SK-N-SH (cell line): ENCODE results near the gene COMT. TPM values are rescaled to one million over a fixed set of nuclear protein-coding genes. Genes with fewer than 3 reads are reported as not detected.

Experiments
- CTCF ChIA-PET: fragments of 300-600, 350-600 bp; formaldehyde crosslinking; extraction: SDS; loops from one replicate; lab custom pipeline; 2021; lab: Yijun Ruan, JAX
- POLR2A ChIA-PET: fragments of 350-600 bp; sonication (Branson Sonifier 250); formaldehyde crosslinking; extraction: SDS; loops from one replicate; lab custom pipeline; 2020; ENCODE audit warnings: antibody characterized with exemption, inconsistent platforms; lab: Yijun Ruan, JAX
- DNase-seq: peaks from one replicate; pipeline ENCODE4 v3.0.0; 2012
- H2AFZ ChIP-seq: fragments of 200-600 bp; sonication (generic); 2 replicates; pipeline ENCODE4 v1.8.1; 2016; ENCODE audit warnings: antibody characterized with exemption, mild to moderate bottlenecking, low read depth
- H3F3A ChIP-seq: fragments of 200-600 bp; sonication (generic); replicated peaks from 2 replicates; pipeline ENCODE3; 2016; ENCODE audit warnings: antibody characterized with exemption, mild to moderate bottlenecking; ENCODE audit not compliant: insufficient read depth
- H3K27ac ChIP-seq, 2 experiments: fragments of 200-500 bp in 1 of 2; fragments of 200-600 bp in 1 of 2; sonication (Bioruptor generic) in 1 of 2; sonication (generic), shearing (Covaris generic) in 1 of 2; 2 replicates each; pipeline versions ENCODE4 v1.5.1 to v1.6.1; 2014 to 2016; ENCODE audit warnings: low read depth in 2 of 2, inconsistent platforms in 1 of 2, low read length in 1 of 2, mild to moderate bottlenecking in 1 of 2, mixed read lengths in 1 of 2
- H3K27me3 ChIP-seq: fragments of 200-600 bp; sonication (generic), shearing (Covaris generic); 2 replicates; pipeline ENCODE4 v1.6.1; 2016; ENCODE audit warnings: mixed run types; ENCODE audit not compliant: insufficient read depth
- H3K36me3 ChIP-seq, 2 experiments: fragments of 200-500 bp in 1 of 2; fragments of 200-600 bp in 1 of 2; sonication (Bioruptor generic) in 1 of 2; sonication (generic) in 1 of 2; replicated peaks in 1 of 2; 2 replicates each; pipeline versions ENCODE3 to v1.5.1; 2014 to 2016; ENCODE audit warnings: low read length in 1 of 2, mild to moderate bottlenecking in 1 of 2; ENCODE audit not compliant: insufficient read depth in 2 of 2, control insufficient read depth in 1 of 2
- H3K4me1 ChIP-seq, 2 experiments: fragments of 200-500 bp in 1 of 2; fragments of 200-600 bp in 1 of 2; sonication (Bioruptor generic) in 1 of 2; sonication (generic), shearing (Covaris generic) in 1 of 2; 2 replicates each; pipeline versions ENCODE4 v1.5.1 to v1.6.1; 2014 to 2016; ENCODE audit warnings: low read depth in 1 of 2, low read length in 1 of 2, mixed run types in 1 of 2; ENCODE audit not compliant: insufficient read depth in 2 of 2, control insufficient read depth in 1 of 2
- H3K4me2 ChIP-seq: fragments of 200-600 bp; sonication (generic), shearing (Covaris generic); 2 replicates; pipeline ENCODE4 v1.6.1; 2017; ENCODE audit warnings: mixed run types
- H3K4me3 ChIP-seq, 2 experiments: fragments of 200-500 bp in 1 of 2; fragments of 200-600 bp in 1 of 2; sonication (Bioruptor generic) in 1 of 2; sonication (generic), shearing (Covaris generic) in 1 of 2; 2 replicates each; pipeline versions ENCODE4 v1.5.1 to v1.8.1; 2014 to 2016; ENCODE audit warnings: low read depth in 2 of 2, inconsistent platforms in 1 of 2, low read length in 1 of 2, mild to moderate bottlenecking in 1 of 2, mixed read lengths in 1 of 2, moderate library complexity in 1 of 2
- H3K79me2 ChIP-seq: fragments of 200-600 bp; sonication (generic); 2 replicates; pipeline ENCODE4 v1.8.1; 2017; ENCODE audit warnings: mild to moderate bottlenecking; ENCODE audit not compliant: insufficient read depth
- H3K9ac ChIP-seq: fragments of 200-600 bp; sonication (generic); 2 replicates; pipeline ENCODE4 v1.6.1; 2017; ENCODE audit warnings: mixed run types
- H3K9me2 ChIP-seq: fragments of 200-600 bp; sonication (generic); 2 replicates; pipeline ENCODE4 v1.6.1; 2017; ENCODE audit warnings: mixed run types
- H3K9me3 ChIP-seq: fragments of 200-600 bp; sonication (generic); 2 replicates; pipeline ENCODE4 v1.6.1; 2017; ENCODE audit warnings: mixed run types, mild to moderate bottlenecking, moderate library complexity
- H4K20me1 ChIP-seq: fragments of 200-600 bp; sonication (generic); 2 replicates; pipeline ENCODE4 v1.6.1; 2017; ENCODE audit warnings: mild to moderate bottlenecking, mixed run types; ENCODE audit not compliant: insufficient read depth
- GABPA ChIP-seq: IDR thresholded peaks from 2 replicates; pipeline ENCODE4 v1.4.0; 2012; ENCODE audit warnings: low read depth, mild to moderate bottlenecking
- JUND ChIP-seq: IDR thresholded peaks from 2 replicates; pipeline ENCODE4 v1.4.0; 2012
- MEF2A ChIP-seq: IDR thresholded peaks from 2 replicates; pipeline ENCODE4 v1.4.0; 2012; ENCODE audit warnings: low read depth, borderline replicate concordance
- NFIC ChIP-seq: IDR thresholded peaks from 2 replicates; pipeline ENCODE4 v1.4.0; 2012; ENCODE audit warnings: borderline replicate concordance
- POLR2AphosphoS5 ChIP-seq: IDR thresholded peaks from 2 replicates; pipeline ENCODE4 v1.6.1; 2012; ENCODE audit warnings: low read depth, low read length
- RCOR1 ChIP-seq: fragments of 150-350 bp; IDR thresholded peaks from 2 replicates; pipeline ENCODE4 v1.6.1; 2017; ENCODE audit warnings: antibody characterized with exemption, low read length
- RFX5 ChIP-seq: IDR thresholded peaks from 2 replicates; pipeline ENCODE4 v1.6.1; 2012; ENCODE audit warnings: mild to moderate bottlenecking, improper control_type of control experiment, low read length
- YY1 ChIP-seq: IDR thresholded peaks from 2 replicates; pipeline ENCODE4 v1.4.0; 2012; ENCODE audit warnings: low read depth, mild to moderate bottlenecking
- WGBS: methylation state at CpG from one replicate; pipeline ENCODE4 v1.1.6; 2017; ENCODE audit warnings: low lambda C conversion rate; 5-methylcytosine and 5-hydroxymethylcytosine counted together
- polyA plus RNA-seq, 3 experiments: library from polyadenylated mRNA; depleted of rRNA; stranded (reverse); fragments of >200 nt; gene quantifications; 2 replicates each; pipeline ENCODE4 v1.2.3, GENCODE V29; 2012

The COMT gene
- polyA plus RNA-seq, 1 of the 3 experiments (the other 2 are of a cell fraction): 343 TPM

DNA sequence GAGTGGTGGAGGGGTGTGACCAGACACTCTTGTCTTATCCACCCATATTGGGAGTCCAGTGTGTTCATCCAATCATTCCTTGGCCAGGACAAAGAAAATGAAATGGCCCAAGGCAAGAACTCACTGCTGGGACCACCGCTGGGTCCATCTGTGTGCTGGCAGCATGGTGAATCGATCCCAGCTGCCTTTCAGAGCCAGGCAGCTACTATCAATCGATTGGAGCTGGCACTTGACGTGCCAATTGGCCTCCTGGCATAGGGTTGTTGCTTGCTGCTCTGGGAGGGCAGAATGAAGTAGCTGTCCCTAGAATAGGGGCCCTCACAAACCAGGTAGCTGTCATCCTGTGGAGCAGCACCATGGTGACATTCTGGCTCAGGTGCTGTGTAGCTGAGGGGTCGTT is 76.4 kb downstream of the COMT start:
- no peak overlapping the region for H2AFZ ChIP-seq
- no peaks in the 10 kb centered on the region for H3K27me3 ChIP-seq
- H3K4me2 ChIP-seq: no peak overlapping the region
- ChIA-PET POLR2A (no interaction called here), CTCF (interaction anchor here (0.6 to 6.5 kb wide), 3 partner anchors 15 to 102 kb away, joined by 3 to 46 read pairs (median 3); no protein-coding TSS in a partner anchor)
- DNase-seq: no peak
- peaks cover 0 to 47% of the 10 kb centered on the region in 2 experiments; a peak in 1 of 4 replicates for H3K4me1 ChIP-seq
- peaks cover 20% of the 10 kb centered on the region for H3K79me2 ChIP-seq
- no peaks in the 10 kb centered on the region for H3K9me3 ChIP-seq
- TF ChIP-seq NFIC (no peak), JUND (no peak), YY1 (no peak), POLR2AphosphoS5 (no peak), RCOR1 (no peak), GABPA (no peak), RFX5 (no peak), MEF2A (no peak)
- H3K9me2 ChIP-seq: no peaks in the 10 kb centered on the region
- peaks cover 5% of the 10 kb centered on the region for H3F3A ChIP-seq
- H3K9ac ChIP-seq: no peak overlapping the region
- WGBS: 49% methylated on average over 4 of the region's 5 CpGs
- no peaks in the 10 kb centered on the region for H3K36me3 ChIP-seq
- H4K20me1 ChIP-seq: 0 out of 2 replicates have a peak, but pooled peaks cover under 1% of the 10 kb centered on the region
- no peak overlapping the region for H3K4me3 ChIP-seq
- H3K27ac ChIP-seq: no peak overlapping the region

Other genes with a start within 250 kb of the COMT start
- 10.4 and 14.0 TPM in 2 replicates for gene SEPTIN5, start 227.3 kb upstream of the COMT start, polyA plus RNA-seq (2012; rRNA removed)
- gene GP1BB, start 218.2 kb upstream of the COMT start, polyA plus RNA-seq (2012; rRNA removed): 0.49 and 1.5 TPM in 2 replicates
- gene TBX1, start 181.0 kb upstream of the COMT start, polyA plus RNA-seq (2012; rRNA removed): not detected in 2 replicates
- gene GNB1L, start 86.9 kb upstream of the COMT start, polyA plus RNA-seq (2012; rRNA removed): 3.2 and 5.9 TPM in 2 replicates
- 7.8 and 8.0 TPM in 2 replicates for gene RTL10, start 86.9 kb upstream of the COMT start, polyA plus RNA-seq (2012; rRNA removed)
- 33.5 and 34.7 TPM in 2 replicates for gene TXNRD2, start within 50 bp of the COMT start, polyA plus RNA-seq (2012; rRNA removed)
- 27.4 and 33.0 TPM in 2 replicates for gene ARVCF, start 75.1 kb downstream of the COMT start, polyA plus RNA-seq (2012; rRNA removed)
- 20.7 and 25.5 TPM in 2 replicates for gene TANGO2, start 79.3 kb downstream of the COMT start, polyA plus RNA-seq (2012; rRNA removed)
- gene DGCR8, start 138.5 kb downstream of the COMT start, polyA plus RNA-seq (2012; rRNA removed): 23.9 and 26.5 TPM in 2 replicates
- 288 and 502 TPM in 2 replicates for gene RANBP1, start 174.3 kb downstream of the COMT start, polyA plus RNA-seq (2012; rRNA removed)
- gene TRMT2A, start 175.5 kb downstream of the COMT start, polyA plus RNA-seq (2012; rRNA removed): 54.6 and 73.1 TPM in 2 replicates
- 36.5 and 65.3 TPM in 2 replicates for gene ZDHHC8, start 190.0 kb downstream of the COMT start, polyA plus RNA-seq (2012; rRNA removed)
- 21.1 and 24.0 TPM in 2 replicates for gene CCDC188, start 209.3 kb downstream of the COMT start, polyA plus RNA-seq (2012; rRNA removed)